Endodermal cell (in vitro differentiated cells): ENCODE results near the gene UBE2E3. TPM values are rescaled to one million over a fixed set of nuclear protein-coding genes. Genes with fewer than 3 reads are reported as not detected.

Experiments used
- DNase-seq: peaks from one replicate; pipeline ENCODE4 v3.0.0-alpha.2; 2017
- H3K27ac ChIP-seq: 2 replicates; pipeline ENCODE4 v1.5.1; 2013; ENCODE audit warnings: mild to moderate bottlenecking, low read depth, low read length, moderate library complexity
- H3K27me3 ChIP-seq: 2 replicates; pipeline ENCODE4 v1.6.1; 2013; ENCODE audit warnings: mild to moderate bottlenecking, low read length, moderate library complexity; ENCODE audit not compliant: insufficient read depth, control insufficient read depth, poor library complexity, severe bottlenecking
- H3K36me3 ChIP-seq: 2 replicates; pipeline ENCODE4 v1.7.0; 2013; ENCODE audit warnings: mild to moderate bottlenecking, low read length, moderate library complexity; ENCODE audit not compliant: control insufficient read depth, insufficient read depth
- H3K4me1 ChIP-seq: one replicate; pipeline ENCODE4 v1.7.0; 2013; ENCODE audit warnings: low read length; ENCODE audit not compliant: control insufficient read depth, insufficient read depth
- H3K4me3 ChIP-seq: 2 replicates; pipeline ENCODE4 v1.5.1; 2013; ENCODE audit warnings: mild to moderate bottlenecking, low read length, moderate library complexity
- H3K9ac ChIP-seq: 2 replicates; pipeline ENCODE4 v1.6.1; 2013; ENCODE audit warnings: mild to moderate bottlenecking, low read length, moderate library complexity; ENCODE audit not compliant: poor library complexity, severe bottlenecking; ENCODE audit errors: extremely low read depth
- H3K9me3 ChIP-seq: 2 replicates; pipeline ENCODE4 v1.6.1; 2013; ENCODE audit warnings: mild to moderate bottlenecking, low read length, moderate library complexity; ENCODE audit not compliant: control insufficient read depth
- H3K27ac Mint-ChIP-seq: 2 replicates; pipeline ENCODE4 v1.8.0; 2020; ENCODE audit warnings: mixed read lengths
- H3K27me3 Mint-ChIP-seq: 2 replicates; pipeline ENCODE4 v1.8.0; 2021; ENCODE audit warnings: mild to moderate bottlenecking, mixed read lengths; ENCODE audit not compliant: insufficient read depth
- H3K36me3 Mint-ChIP-seq: 2 replicates; pipeline ENCODE4 v1.8.0; 2020; ENCODE audit warnings: low read depth, mixed read lengths
- H3K4me1 Mint-ChIP-seq: 2 replicates; pipeline ENCODE4 v1.8.0; 2020; ENCODE audit warnings: mixed read lengths
- H3K4me3 Mint-ChIP-seq: 2 replicates; pipeline ENCODE4 v1.8.0; 2020; ENCODE audit warnings: mild to moderate bottlenecking, moderate library complexity, mixed read lengths
- H3K9me3 Mint-ChIP-seq: 2 replicates; pipeline ENCODE4 v1.8.0; 2020; ENCODE audit warnings: mild to moderate bottlenecking, mixed read lengths
- CTCF ChIP-seq: fragments of 200-600 bp; sonication (generic); conservative IDR thresholded peaks from 2 replicates; pipeline ENCODE4 v1.5.0; 2021; ENCODE audit warnings: antibody characterized with exemption, mild to moderate bottlenecking
- WGBS, 2 experiments: methylation state at CpG; one replicate each; pipeline versions ENCODE4 v1.1.5 to v1.1.7; 2013; ENCODE audit warnings: missing lambda C conversion rate in 2 of 2, mixed read lengths in 1 of 2; ENCODE audit not compliant: insufficient coverage in 1 of 2, insufficient read length in 1 of 2; 5-methylcytosine and 5-hydroxymethylcytosine counted together
- total RNA-seq, 2 donors: library from RNA; stranded (reverse); fragmentation: NEBNext Ultra II Directional in 1 of 2; extraction: Animal tissue kit (Norgen Biotek cat#: 25700) in 1 of 2; gene quantifications; 2 replicates in 1 of 2; 3 replicates in 1 of 2; pipeline ENCODE4 v1.2.1, GENCODE V29; 2021

Gene UBE2E3
- total RNA-seq, 2 donors from 2014 or later = 84.2 to 85.0 TPM

- H3K9me3 Mint-ChIP-seq = no peaks in the 10 kb centered on the region
- Histone ChIP-seq H3K4me3 (no peak overlapping the region), H3K36me3 (no peaks in the 10 kb centered on the region), H3K4me1 (peaks cover 16% of the 10 kb centered on the region), H3K9ac (no peak overlapping the region), H3K9me3 (no peaks in the 10 kb centered on the region), H3K27ac (no peak overlapping the region), H3K27me3 (no peaks in the 10 kb centered on the region)
- H3K4me3 Mint-ChIP-seq = no peak overlapping the region
- WGBS, 2 experiments = 54 to 86% methylated on average over 2 of the region's 2 CpGs
- no peak for TF ChIP-seq CTCF
- H3K27me3 Mint-ChIP-seq = no peaks in the 10 kb centered on the region
- no peak for DNase-seq
- H3K27ac Mint-ChIP-seq = no peak overlapping the region
- no peaks in the 10 kb centered on the region for H3K36me3 Mint-ChIP-seq
- H3K4me1 Mint-ChIP-seq = peaks cover 36% of the 10 kb centered on the region
Measured at GRCh38 chr2:181070119-181070835, 89.9 kb downstream of the UBE2E3 start.

- H3K36me3 ChIP-seq = no peaks in the 10 kb centered on the region
- peaks cover 16% of the 10 kb centered on the region for H3K4me1 ChIP-seq
- no peaks in the 10 kb centered on the region for H3K27me3 ChIP-seq
- H3K9me3 ChIP-seq = no peaks in the 10 kb centered on the region
- no peak overlapping the region for H3K9ac ChIP-seq
- H3K4me3 ChIP-seq = no peak overlapping the region
- Mint-ChIP-seq H3K4me3 (no peak overlapping the region), H3K27me3 (no peaks in the 10 kb centered on the region), H3K27ac (no peak overlapping the region), H3K4me1 (peaks cover 35% of the 10 kb centered on the region), H3K9me3 (no peaks in the 10 kb centered on the region), H3K36me3 (no peaks in the 10 kb centered on the region)
- DNase-seq = no peak
- no peak for TF ChIP-seq CTCF
- no peak overlapping the region for H3K27ac ChIP-seq
- WGBS, 2 experiments = 95% methylated on average over 4 to 5 of the region's 5 CpGs
Measured at GRCh38 chr2:181070836-181071200, 90.4 kb downstream of the UBE2E3 start.

- H3K4me3 ChIP-seq = no peak overlapping the region
- H3K4me3 Mint-ChIP-seq = no peak overlapping the region
- H3K27me3 ChIP-seq = no peaks in the 10 kb centered on the region
- H3K36me3 Mint-ChIP-seq = no peaks in the 10 kb centered on the region
- H3K9me3 ChIP-seq = no peaks in the 10 kb centered on the region
- TF ChIP-seq CTCF = no peak
- H3K27me3 Mint-ChIP-seq = no peaks in the 10 kb centered on the region
- WGBS, 2 experiments = 84 to 91% methylated on average over 2 to 6 of the region's 6 CpGs
- no peaks in the 10 kb centered on the region for H3K9me3 Mint-ChIP-seq
- peaks cover 23% of the 10 kb centered on the region for H3K4me1 Mint-ChIP-seq
- H3K36me3 ChIP-seq = no peaks in the 10 kb centered on the region
- no peak overlapping the region for H3K27ac ChIP-seq
- H3K27ac Mint-ChIP-seq = no peak overlapping the region
- no peak for DNase-seq
- peaks cover 11% of the 10 kb centered on the region for H3K4me1 ChIP-seq
- no peak overlapping the region for H3K9ac ChIP-seq
Measured at GRCh38 chr2:181072486-181073235, 92.3 kb downstream of the UBE2E3 start.
